ENCODE data around the gene MATN1.
"Not testable (repeated sequence)": the region's sequence is repeated elsewhere in the genome, so short reads cannot be mapped to it uniquely, and the experiment has no call there.

Gene MATN1

DNA sequence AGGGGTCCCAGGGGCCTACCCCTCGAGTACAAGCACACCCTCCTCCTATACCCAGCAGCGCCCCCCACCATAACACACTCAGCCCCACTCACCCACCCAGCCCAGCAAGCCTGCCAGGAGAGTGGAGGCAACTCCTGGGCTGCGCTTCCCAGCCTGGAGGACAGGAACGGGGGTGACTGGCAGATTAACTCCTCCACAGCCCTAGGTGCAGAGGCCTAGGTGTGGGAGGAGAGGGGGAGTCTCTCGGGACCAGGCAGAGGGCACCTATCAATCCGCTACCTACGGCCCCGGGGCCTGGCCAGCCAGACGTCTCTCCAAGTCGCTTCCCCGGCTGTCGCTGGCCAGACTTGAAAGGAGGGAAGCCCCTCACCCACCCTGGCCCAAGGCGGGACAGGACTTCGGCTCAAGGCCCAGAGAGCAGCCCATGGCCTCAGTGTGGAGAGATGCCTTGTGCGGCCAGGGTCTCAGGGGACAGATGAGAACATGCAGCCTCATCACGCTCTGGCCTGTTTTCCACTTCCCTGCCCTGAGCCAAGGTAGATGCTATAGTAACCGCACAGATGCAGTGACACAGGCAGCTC, 24.9 kb downstream of the MATN1 start:
- DNase-seq (ENCODE audit: low read depth in 1 of 2, low spot score in 1 of 2), result no peak

DNA sequence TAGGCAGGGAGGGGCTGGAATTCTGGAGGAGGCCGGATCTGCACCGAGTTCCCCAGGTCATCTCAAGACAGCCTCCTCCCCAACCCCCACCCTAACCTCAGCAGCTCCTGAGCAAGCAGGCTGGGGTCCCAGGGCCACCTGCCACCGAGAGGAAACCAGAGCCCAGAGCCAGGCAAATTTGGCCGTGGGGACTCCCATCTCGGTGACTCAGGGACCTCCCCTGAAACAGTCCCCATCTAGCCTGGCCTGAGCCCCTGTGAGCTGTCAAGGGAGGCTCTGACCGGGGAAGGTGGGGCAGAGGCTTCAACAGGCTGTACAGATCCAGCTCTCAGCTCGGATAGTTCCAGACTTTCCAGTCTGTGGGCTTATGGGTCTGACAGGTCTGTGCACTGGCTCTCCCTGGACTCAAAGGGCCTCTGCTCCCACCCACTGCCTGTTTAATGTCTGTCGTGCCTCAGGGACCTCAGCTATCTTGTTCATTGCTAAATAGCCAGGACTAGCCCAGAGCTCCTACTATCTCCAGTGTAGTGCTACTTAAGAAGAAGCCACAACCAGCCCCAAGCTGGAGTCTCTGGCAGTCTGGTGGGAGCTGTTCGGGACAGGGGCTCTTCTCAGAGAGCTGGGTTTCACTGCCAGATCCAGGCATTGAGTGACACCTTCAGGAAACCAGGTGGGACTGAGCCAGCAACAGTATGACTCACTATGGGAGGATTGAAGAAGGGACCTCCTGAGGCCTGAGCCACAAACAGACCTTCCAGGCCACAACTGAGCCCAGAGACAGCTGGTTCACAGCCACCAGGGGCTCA, 25.6 kb downstream of the MATN1 start:
- no peak for DNase-seq (ENCODE audit: low read depth in 1 of 2, low spot score in 1 of 2)

DNA sequence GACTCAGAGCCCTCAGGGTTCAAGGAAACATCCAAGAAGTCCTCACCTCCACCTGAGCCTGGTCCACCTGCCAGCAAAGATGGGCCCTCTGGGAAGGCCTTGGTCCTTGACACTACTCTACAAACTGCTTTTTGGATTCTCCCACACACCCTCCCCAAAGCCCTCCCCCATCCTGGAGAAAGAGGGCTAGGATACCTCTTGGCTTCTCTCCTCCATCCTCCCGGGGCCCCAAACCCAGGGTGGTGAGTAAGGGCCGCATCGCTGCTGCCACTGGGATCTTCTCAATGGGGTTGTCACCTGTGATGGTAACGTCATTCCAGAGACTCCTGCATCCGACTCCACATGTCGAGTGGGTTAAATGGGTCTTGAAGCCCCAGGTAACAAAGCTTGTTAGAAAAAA, 26.6 kb downstream of the MATN1 start:
- no peak for DNase-seq (ENCODE audit: low read depth in 1 of 2, low spot score in 1 of 2)

DNA sequence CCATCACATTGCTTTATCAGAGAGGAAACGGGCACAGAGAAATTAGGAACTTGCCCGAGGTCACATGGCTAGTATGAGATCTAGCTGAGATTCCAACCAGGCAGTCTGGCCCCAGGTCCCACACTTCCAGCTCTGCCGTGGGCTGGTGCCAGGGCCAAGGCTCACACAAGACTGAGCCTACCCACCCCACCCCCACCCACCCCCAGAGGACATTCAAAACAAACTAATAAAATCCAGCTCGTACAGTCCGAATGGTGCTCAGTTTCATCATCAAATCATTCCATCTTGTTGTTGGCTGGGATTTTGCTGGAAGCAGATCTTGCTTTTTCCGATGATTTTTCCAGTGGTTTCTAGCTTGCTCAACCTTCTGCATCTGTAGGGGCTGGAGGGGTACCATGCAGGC, 27.9 kb downstream of the MATN1 start:
- DNase-seq (ENCODE audit: low read depth in 1 of 2, low spot score in 1 of 2), result no peak

DNA sequence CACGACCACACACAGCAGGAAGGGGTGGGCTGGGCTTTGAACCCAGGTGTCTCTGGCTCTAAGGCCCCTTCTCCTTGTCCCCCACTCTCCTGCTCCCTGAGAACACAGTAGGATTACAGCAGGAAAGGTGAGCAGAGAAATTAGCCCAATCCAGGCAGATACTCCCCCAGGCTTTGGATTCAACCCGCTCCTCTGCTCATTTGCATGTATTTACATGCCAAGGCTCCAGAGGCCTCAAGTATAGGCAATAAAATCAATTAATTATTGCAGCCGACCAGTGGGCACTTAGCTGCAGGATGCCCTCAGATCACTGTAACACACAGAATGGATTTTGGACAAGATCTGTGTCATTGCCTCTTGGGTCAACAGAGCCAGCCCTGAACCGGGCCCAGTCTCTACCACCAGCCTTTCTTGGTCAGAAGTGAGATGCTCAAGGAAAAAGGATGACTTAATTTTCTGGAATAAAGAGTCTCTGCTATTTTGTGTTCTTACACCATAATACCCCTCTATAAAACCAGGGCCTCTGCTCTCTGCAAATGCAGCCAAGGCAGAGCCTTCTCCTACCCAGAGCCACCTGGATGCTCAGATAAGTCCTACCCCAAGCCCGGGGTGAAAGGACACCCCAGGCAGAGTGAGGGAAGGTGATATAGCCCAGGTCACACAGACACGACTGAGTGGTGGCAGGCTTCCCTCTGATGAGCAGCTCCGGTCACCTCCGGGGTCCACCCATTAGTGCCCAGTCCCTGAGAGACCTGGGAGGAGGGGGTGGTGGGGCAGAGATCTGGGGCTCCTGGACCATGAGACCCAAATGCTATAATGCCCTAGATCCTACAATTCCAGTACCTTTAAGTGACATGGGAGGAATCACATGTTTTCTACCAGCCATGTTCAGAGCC, 28.9 kb downstream of the MATN1 start:
- no peak for DNase-seq (ENCODE audit: low read depth in 1 of 2, low spot score in 1 of 2)

DNA sequence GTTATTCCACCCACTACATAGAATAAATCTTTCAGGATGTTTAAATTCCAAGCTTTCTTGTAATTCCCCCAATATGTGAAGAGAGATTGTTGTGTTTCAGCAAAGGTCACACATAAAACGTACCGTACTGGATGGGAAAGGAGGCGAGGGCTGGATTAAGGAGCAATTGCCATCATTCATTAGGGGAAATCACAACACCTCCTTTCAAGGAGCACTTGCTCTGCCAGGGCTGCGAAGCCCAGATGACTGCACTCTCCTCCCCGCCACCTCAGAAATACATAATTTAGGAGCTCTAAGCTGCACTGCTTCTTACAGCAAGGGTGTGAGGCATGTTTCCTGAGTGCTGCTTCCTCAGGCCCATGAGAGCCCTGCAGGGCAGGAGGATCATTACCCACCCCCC, 29.6 kb downstream of the MATN1 start:
- DNase-seq (ENCODE audit: low read depth in 1 of 2, low spot score in 1 of 2), result no peak

DNA sequence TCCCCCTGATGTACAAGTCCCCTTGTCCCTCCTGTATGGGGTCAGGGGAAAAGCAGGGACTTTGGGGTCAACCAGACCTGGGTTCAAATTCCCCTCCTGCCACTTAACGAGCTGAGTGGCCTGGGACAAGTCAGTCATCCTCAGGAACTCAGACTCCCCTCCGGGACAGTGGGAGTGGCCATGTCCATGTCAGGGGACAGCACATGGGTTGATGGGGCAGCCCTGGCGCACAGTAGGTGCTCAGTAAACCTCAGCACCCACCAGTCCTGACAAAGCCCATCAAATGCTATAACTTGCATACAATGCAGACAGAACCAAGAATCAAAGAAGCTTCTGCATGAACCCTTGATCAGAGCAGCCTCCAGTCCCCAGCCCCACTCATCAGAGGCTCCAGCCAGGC, 30.0 kb downstream of the MATN1 start:
- DNase-seq (ENCODE audit: low read depth in 1 of 2, low spot score in 1 of 2), result no peak

DNA sequence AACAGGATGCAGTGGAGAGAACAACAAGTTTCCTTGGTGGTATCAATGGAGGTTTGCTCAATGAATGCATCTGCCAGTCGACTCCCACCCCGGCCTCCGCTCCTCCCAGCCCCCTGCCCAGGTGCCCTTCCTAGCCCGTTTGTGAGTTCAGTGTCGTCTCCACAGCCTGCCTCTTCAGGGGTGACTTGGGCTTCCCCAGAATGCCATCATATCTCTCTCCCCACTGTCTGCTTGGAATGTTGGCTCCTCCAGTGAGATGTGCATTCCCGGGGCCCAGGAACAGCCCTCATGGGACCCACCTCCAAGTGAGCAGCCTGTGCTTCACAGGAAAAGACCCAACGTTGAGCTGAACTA, 30.5 kb downstream of the MATN1 start:
- no peak for DNase-seq (ENCODE audit: low read depth in 1 of 2, low spot score in 1 of 2)

DNA sequence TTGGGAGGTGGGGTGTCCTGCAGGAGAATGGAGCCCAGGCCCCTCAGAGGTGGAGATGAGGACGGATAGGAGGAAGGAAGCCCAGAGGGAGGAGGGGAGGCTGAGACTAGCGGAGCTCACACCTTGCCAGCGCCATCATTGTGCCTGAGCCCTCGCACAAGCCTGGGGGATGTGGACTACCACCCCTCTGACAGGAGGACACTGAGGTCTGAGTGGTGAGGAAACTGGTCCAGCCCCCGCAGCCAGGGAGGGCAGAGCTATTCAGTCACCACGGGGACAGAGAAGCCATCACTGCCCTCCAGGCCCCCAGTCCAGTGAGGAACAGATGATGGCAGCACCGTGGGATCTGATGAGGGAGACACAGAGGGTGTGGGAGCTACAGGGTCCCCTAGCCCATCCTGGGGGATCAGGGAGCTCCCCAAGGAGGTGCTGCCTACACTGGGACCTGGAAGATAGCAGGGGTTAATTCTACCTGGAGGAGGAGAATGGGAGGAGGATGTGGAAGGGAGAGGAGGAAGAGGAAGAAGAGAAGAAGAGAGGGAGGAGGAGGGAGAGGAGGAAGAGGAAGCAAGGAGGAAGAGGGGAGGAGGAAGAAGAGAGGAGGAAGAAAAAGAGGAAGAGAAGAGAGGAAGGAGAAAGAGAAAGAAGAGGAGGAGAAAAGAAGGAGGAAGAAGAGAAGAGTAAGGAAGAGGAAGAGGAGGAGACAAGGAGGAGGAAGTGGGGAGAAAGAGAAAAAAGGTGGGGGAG, 31.0 kb downstream of the MATN1 start:
- DNase-seq (ENCODE audit: low read depth in 1 of 2, low spot score in 1 of 2), result no peak

DNA sequence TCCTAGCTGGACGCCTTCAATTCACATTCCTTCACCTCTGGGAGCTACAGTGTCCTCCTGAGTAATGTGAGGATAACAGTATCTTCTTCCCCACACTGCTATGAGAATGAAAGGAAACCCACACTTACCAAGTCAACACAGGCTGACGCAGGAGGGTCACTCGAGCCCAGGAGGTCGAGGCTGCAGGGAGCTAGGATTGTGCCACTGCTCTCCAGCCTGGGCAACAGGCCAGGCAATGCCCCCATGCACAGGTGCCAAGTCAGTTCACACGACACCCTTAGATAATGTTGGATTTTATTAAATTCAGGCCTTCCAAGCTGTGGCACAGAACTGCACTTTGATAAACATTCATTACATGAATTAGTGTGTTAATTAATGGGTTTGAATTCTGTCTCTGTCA, 31.9 kb downstream of the MATN1 start:
- DNase-seq (ENCODE audit: low read depth in 1 of 2, low spot score in 1 of 2), result no peak

DNA sequence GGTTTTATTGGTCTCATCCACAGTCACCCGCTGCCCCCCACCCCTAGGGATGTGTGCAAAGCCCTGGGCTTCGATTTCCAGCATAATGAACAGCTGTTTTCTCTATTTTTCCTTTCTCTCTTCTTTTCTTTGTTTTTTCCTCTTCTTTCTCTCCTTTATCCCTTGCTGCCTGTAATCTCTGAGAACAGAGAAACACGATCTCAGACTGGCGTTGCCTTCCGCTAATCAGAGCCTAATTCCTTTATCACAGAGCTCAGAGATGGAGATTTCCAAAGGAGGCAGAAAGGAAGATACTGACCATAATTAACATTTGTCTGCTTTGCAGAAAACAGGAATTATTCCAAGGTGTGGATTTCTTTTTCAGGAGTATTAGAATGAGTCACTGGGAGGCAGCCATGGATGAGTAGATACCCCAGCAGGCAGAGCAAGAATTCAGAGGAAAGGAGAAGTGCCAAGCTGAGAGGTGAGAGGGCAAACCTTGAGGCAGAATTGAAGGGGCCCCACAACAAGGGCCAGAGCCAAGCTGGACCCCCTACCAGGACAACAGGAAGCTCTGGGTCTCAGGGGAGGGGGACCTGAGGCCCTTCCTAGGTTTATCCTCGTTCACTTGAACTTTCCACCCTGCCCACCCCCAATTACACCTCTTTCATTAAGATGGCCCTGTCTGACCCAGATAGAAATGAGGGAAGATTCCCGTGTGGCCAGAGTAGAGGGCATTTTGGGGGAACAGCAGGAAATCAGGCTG, 33.3 kb downstream of the MATN1 start:
- DNase-seq (ENCODE audit: low read depth in 1 of 2, low spot score in 1 of 2), result no peak

DNA sequence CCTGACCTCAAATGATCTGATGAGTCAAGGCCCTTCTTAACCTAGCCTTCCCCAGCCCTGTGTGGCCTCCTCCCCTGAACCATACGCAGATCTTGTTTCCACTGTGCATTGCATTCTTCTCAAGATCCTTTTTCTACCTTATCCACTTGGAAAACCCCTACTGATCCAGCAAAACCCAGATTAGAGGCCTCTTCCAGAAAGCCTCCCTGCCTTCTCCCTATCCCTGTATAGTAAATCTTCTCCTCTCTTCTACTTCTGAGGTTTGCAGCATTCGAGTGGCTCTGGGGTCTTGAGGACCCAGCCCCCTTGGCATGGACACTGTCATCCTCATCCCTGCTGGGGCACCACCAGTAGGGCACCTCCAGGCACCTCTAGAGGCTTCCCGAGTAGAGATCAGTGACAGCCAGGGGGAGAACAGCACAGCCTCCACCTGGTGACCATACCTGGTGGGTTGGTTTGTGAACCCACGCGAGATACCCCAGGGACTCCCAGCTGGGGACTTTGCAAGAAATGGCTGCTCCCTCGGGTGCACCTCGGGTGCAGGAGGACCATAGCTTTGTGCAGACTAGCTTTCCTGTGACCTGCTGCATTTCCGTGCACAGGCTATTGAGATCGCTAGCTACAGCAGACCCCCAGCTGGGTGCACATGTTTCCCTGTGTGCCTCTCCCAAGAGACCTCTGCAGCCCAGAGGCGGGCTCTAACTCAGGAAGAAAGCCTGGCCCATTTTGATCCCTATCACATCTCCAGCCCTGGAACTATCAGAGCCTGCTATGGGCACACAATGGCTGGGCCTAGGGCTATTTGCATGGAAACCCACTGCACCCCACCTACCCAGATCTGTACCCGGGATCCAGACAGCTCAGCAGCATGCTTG, 34.2 kb downstream of the MATN1 start:
- no peak for DNase-seq (ENCODE audit: low read depth in 1 of 2, low spot score in 1 of 2)

DNA sequence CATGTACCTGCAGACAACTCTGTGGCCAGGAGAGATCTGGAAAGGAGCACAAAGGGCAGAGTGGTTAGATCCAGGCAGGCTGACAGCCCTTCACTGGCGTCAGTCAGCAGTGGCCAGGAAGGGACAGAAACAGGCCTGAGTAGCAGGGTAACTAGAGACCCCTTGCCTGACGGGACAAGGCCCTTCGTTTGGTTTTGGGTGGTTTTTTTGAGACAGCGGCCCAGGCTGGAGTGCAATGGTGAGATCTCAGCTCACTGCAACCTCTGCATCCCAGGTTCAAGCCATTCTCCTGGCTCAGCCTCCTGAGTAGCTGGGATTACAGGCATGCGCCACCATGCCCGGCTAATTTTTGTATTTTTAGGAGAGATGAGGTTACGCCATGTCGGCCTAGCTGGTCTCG, 34.9 kb downstream of the MATN1 start:
- DNase-seq (ENCODE audit: low read depth in 1 of 2, low spot score in 1 of 2), result not testable (repeated sequence)

DNA sequence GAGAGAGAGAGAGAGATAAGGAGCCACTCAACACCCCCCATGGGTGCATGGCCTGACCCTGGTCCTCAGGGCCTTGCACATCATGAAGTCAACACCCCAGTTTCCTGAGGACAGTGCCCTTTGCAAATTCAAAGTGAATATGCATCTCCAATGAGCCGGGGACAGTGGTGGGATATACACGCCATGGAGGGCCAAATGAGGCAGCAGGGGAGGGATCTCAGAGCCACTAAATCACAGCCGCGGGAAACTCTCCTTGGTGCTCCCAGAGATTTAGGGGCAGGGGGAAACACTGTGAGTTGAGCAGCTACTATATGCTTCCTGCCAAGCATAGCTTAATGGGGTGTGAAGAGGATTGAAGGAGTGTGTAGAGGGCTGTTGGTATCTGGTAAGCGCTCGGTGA, 35.5 kb downstream of the MATN1 start:
- no peak for DNase-seq (ENCODE audit: low read depth in 1 of 2, low spot score in 1 of 2)

DNA sequence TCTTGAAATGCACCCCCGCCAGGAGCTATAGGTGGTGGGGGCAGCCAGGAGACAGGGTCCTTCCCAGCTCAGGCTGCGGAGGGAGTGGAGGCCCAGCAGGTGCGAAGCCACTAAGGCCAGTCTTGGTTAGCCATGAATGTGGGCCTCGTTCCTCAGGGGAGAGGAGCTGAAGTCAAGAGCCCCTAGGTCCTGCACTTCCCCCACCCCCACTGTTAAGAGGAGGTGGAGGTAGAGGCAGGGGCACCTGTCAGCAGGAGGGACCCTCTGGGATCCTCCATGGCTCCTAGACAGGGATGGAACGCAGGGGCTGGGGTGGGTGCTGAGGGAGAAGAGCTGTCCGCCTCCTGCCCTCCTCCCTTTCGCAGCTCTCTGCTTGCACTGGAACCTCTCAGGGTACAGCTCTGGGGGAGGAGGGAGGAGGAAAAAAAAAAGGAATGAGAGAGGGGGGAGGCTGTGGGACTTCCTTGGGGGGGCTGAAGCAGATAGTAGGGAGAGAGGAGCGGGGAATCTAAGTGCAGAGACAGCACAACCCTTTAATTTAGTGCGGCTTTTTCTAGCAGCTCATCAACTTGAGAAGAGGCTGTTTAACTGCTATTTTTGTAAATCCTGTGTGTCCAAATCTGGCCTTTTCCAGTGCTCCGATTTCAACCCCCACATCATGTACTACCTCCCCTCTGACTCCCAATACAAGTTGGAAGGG, 37.0 kb downstream of the MATN1 start:
- no peak for DNase-seq (ENCODE audit: low read depth in 1 of 2, low spot score in 1 of 2)

DNA sequence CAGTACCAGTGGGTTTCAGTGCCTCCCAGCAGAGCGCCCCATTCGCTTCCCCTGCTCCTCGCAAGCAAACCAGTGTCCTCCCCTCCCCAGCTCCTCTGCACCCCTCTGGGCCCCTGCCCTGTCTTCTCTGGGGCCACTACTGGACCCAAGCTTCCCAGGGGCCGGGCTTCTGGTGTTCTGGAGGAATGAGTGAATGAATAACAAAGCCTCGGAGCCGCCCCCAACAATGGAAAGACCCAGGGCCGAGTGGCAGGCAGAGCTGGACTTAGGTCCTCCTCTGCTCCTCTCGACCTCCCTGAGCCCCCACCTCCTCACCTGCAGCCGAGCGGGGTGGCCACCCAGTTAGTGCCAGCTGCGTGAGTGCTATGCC, 37.6 kb downstream of the MATN1 start:
- DNase-seq (ENCODE audit: low read depth in 1 of 2, low spot score in 1 of 2), result no peak

DNA sequence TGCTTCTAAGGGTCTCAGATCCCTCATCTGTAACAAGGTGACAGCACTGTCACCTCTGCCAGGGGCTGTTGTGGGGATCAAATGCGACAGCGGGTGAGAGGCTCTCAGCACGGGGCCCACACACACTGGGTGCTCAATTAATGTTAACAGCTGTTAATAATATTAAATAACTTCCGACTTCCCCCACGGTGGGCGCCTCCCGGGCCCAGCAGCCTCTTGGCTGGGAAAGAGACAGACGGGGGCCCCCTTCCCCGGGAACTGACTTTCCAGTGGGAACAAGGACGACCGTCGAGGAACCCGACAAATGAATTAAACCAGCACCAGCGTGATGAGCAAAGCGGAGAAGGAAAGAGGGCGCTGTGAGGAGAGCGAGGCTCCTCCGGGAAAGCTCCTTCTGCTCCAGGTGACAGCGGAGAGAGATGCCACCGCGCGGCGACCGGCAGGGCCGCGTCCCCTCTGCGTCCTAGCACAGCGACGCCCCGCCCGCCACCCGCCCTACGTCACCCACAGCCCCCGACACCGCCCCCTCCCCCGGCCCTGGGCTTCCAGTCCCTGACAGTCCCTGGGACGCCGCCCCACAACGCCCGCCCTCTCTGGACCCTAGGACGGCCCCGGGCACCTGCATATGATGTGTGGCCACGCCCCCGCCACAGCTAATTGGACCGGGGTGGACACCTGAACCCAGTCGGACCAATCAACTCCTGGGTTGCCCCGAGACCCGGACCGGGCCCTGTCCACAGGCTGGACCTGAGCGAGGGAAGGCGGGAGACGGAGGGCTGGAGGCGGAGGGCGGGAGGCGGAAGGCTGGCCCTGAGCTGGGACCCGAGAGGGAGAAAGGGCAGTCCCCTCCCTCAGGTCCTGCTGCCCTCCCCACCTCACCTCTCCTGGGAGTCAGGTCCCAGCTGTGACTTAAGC, 38.2 kb downstream of the MATN1 start:
- DNase-seq (ENCODE audit: low read depth in 1 of 2, low spot score in 1 of 2), result no peak

DNA sequence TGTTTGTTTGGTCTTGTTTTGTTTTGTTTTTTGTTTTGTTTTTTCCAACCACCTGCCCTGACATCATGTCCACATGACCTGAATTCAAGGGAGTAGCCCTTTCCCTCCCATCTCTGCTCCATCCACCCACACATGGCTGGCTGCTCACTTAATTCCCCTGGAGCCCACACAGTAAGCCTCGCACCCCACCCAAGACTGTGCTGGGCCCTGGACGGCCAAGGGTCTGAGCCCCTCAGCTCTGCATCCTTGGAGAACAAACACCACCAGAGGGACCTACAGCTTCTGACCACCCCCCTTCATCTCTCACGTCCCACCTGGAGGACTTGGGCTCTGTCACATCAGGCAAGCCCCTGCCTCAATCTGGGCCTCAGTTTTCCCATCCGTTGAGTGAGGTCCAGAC, 39.1 kb downstream of the MATN1 start:
- no peak for DNase-seq (ENCODE audit: low read depth in 1 of 2, low spot score in 1 of 2)
